Stimulated activated CD4-positive, alpha-beta T cell treated with anti-CD3 and anti-CD28 coated beads, Interleukin-12 subunit alpha, Interleukin-12 subunit beta, amount 100 ng/mL, for 4 hours (primary cell): Measurements from ENCODE around the gene SLC5A4.

ENCODE experiments used
- DNase-seq: peaks from one replicate; pipeline ENCODE4 v3.0.0-alpha.2; 2020

The SLC5A4 gene

DNA sequence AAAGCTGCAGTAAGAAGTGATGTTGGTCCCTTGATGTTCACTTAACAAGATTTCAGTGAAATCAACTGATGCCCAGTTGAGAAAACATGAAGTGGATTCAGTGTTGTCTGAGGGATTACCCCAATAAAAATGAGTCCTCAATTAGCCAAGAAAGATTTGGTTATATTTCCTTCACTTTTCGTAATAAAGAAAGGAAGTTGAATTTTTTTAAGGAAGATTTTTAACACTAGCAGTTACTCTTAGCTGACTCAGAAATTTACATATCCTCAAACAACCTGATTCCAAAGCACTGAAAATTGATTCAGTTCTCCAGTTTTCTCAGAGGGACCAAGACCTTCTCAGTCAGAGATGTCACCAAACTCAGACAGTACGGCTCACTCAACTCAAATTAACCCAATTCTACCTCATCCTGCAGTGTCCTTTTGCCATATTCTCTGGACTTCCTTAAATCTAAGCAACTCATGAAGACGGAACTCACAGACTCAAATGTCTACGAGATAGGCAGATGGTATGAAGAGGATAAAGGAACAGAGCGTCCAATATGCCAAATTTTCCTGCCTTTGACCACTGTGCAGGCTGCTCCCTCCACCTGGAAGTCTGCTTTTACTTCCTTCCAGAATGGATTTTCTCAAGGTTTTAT, 22.8 kb downstream of the SLC5A4 start:
- no peak for DNase-seq

DNA sequence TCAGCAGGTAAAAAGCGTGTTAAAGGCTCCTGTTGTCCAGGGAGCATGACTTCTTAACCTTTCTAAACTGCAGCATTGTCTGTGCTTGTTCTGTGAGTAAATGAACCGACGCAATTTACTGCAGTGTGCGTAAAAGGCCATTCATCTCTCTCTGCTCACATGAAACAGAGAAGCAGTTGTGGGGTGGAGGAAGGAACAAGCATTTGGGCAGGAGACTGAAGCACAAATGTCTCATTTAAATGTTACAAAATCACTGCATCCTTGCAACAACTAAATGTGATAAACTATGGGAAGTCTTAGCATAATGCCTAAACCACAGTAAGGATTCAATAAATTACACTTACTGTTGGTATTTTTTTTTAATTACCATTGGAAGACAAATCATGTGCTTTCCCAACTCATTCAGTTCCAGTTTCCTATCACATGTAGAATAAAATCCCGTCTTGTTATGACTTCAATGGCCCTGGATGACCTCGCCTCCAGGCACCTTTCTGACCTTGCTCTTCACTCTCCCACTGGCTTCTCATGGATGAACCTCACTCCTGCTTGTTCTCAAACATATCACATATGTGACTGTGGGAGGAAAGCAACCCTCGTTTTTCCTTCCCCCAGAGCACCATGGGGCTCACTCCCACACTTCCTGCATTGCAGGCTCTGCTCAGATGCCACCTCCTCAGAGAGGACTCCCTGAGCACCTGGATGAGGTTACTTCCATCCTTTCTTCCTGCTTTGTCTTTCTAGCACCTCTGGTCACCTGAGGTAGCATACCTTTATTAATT, 28.6 kb downstream of the SLC5A4 start:
- no peak for DNase-seq

DNA sequence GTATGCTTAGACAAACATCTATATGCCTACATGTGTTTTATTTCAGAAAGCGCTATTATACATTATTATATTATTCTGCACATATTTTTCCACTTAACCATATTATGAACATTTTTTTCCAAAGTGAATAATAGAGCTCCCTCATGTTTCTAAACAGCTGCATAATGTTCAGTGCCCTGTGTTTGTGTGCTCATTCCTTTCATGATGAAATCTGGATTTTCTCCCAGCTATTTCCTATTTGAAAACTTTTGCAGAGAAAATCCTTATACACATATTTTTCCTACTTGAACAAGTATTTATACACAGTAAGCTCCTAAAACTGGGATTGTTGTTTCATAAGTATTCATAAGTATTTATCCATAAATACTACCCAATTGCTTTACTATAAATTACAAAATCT, 32.2 kb downstream of the SLC5A4 start:
- DNase-seq: no peak

DNA sequence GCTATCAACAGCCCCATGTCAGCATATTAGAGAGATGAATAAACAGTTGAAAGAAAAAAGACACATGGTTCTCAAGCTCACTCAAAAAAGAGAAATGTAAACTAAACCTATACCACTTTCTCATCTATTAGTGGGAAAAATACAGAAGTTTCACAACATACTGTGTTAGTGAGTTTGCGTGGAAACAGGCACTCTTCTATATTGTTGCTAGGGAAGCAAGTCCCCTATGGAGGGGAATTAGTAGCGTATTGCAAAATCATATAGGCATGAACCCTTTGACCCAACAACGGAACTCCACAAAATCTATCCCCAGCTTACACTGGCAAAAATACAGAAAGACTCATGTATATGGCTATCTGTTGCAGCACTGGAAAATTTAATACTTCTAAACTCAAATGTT, 36.1 kb downstream of the SLC5A4 start:
- DNase-seq: no peak

DNA sequence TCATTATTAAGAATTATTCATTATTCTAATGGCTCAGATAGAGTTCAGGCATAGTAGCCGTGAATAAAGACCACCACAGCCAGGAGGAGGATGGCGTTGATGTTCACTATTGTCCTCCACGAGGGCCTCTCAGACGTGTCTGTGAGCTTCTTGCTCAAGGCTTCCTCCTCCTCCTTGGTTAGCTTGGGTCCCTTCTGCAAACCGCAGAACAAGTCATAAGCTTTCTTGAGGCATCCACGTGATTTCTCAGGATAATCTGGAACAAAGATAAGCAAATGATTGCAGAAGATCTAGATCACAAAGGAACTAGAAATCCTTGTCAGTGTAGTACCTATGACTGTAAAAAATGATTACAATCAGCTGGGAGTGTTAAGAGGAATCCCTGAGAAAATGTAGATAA, 36.7 kb downstream of the SLC5A4 start:
- DNase-seq: no peak

DNA sequence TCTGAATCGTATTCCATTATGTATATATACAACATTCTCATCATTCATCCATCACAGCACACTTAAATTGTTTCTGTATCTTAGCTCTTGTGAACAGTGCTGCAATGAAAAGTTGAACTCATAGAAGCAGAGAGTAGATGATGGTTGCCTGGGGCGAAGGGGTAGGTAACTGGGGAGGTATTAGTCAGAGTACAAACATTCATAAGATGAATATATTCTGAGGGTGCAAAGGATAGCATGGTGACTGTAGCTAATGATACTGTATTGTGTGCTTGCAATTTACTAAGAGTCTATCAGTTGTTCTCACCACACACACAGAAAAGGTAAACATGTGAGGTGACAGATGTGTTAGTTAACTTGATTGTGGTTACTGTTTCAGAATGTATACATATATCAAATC, 37.7 kb downstream of the SLC5A4 start:
- no peak for DNase-seq

DNA sequence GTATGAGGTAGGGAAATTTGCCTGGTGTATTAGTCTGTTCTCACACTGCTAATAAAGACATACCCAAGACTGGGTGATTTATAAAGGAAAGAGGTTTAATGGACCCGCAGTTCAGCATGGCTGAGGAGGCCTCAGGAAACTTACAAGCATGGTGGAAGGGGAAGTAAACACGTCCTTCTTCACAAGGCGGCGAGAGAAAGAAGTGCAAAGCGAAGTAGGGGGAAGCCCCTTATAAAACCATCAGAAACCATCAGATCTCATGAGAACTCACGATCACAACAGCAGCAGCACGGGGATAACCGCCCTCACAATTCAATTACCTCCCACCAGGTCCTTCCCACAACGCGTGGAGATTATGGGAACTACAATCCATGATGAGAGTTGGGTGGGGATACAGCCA, 38.2 kb downstream of the SLC5A4 start:
- no peak for DNase-seq

DNA sequence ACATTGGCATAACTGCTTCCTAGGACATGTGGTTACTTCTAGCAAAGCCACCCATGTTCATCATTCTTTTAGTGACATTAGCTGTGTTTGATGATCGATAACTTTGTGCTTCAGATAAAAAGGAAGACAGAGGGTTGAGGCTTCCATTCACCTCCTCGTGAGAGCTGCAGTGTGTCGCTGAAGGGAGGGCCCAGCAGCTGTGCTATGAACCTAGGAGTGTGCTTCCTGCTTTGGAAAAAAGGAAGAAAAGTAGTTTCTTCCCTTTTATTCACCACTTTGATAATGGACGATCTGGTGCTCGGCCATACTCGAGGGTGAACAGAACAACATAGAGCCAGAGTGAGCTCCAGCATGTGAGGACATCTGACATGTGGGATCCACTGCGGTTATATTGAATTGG, 44.1 kb downstream of the SLC5A4 start:
- no peak for DNase-seq

DNA sequence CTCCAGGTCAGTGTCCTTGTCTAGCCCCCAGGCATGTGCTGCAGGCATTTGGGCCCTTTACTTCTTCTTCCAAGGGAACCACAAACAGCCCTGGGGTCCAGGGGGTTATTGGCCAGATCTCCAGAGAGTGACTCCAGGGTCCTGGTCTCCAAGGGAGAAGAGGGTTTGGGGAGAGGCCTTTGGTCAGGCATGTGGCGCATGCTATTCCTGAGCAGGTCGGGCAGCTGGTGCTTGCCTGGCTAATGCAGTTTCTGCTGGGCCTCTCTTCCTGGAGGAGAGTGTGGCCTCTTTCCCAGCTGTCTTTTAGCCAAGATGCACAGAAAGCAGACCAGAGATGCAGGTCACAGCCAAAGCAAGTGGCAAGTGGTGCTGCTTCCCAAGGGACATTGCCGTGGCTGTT, 46.5 kb downstream of the SLC5A4 start:
- no peak for DNase-seq

DNA sequence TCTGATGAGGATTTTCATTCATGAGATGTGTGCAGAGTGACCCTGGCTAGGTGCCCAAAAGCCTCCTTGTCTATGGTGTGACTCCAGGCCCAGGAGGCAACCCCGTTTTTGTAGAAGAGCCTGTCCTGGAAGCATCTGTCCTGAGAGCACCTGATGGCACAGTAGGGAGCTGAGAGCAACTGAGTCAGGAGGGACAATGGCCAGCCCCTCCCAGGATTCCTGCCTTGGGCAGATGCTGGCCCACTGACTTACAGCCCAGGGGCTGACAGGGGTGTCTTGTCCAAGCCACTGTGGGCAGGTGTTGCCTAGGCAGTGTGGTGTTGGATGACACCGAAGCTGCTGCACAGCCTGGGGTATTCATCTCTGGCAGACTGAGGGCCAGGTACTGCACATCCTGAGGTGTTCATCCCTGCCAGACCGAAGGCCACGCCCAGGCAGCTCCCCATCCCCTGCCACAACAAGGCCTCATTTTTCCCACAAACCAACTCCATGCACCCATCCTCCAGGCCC, 47.1 kb downstream of the SLC5A4 start:
- no peak for DNase-seq

DNA sequence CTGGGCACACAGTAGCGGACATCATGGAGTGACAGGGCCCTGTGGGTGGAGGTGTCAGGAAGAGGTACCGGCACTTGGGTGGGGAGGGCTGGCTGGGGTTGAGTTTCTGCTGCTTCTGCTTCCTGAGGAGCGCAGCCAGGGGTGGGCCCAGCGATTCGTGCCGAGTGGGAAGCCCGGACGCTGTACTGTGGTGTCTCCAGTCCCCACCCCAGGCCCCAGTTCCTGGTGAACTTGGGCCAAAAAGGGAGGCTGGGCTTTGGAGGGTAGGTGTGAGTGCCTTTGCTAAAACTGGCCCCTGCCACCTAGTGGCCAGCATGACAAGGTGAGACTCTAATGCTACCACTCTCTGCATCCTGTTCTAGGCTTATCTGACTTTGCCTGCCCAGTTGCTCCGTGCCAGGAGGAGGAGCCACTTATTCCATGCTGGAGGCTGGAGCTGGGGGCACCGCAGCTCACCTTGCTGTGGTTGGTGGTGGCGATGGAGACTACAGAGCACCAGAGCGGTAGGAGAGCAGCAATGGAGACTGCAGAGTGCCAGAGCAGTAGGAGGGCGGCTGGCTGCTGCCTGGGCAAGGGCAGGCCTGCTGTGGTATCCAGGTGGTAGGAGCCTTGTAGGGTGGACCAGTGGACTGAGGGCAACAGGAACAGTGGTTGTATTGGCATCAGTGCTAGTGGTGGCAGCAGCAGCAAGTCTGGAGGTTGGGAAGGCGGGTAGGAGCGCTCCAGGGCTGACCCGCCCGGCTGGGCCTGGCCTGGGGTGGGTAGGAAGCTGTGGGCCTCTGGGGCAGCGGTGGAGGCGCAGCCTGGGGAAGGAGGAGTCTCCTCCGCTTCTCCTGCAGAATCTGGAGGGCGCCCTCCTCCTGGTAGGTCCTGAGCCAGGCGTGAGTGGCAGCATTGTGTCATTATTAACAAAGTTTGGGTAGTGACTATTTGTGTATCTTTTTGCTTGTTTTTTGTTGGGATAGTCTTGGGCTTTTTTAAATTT, 48.1 kb downstream of the SLC5A4 start:
- DNase-seq: no peak

DNA sequence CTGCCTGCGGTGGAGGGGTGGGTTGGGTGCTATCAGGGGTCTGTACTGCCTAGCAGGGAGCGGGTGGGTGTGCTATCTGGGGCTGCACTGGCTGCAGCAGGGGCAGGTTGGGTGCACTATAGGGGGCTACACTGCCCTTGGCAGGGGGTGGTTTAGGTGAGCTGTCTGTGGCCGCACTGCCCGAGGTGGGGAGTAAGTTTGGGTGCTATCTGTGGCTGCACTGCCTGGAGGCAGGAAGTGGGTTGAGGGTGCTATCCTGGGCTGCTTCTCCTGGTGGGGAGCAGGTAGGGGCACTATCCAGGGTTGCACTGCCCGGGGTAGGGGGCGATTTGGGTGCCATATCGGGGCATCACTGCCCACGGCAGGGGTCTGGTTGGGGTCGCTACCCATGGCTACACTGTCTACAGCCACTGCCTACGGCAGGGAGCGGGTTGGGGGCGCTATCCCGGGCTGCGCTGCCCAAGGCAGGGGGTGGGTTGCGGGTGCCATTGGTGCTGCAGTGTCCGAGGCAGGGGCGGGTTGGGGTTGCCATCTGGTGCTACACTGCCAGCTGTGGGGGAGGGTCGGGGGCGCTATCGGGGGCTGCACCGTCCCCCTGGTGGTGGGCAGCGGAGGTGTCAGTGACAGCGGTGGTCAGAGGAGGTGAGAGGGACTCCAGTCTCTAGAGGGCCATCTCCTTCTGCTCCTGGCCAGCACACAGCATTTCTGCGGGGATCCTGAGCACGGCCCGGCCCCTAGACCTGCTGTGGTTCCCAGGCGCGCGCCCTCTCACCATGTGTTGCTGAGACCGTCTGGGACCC, 49.0 kb downstream of the SLC5A4 start:
- DNase-seq: no peak

DNA sequence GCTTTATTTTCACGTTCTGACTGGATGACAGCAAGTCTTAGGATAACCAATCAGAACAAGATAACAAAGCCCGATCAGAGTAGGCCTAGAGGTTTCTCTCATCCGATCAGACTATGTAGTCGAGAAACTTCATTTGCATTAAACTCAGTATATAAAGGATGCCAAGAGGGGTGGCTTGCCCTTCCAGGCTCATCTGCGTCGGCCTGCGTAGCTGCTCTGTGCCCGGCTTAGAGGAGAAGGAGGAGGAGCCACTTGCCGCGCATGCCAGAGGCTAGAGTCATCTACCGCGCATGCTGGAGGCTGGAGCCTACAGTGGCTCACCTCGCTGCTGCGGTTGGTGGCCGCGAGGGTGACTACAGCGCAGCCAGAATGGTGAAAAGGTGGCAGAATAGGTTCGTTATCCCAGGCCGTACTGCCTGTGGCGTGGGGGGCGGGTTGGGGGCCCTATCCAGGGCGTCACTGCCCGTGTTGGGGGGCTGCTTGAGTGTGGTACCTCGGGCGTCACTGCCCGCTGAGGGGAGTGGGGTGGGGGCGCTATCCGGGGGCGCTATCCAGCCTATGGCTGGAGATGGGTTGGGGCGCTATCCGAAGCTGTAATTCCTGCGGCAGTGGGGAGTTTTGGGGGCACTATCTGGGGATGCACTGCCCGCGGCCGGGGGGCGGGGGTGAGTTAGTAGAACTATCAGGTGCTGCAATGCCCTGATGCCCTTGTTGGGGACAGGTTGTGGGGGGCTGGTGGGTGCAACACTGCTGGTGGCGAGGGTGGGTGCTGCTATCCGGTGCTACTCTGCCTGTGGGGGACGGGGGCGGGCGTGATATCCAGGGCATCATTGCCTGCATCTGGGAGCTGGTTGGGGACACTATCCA, 50.1 kb downstream of the SLC5A4 start, which contains the start of gene RFPL2:
Gene RFPL2, minus strand, starts transcription at position 218 of the 867 bp plus-strand sequence. CDS start 2,622 bp downstream, outside the sequence.
- no peak for DNase-seq

DNA sequence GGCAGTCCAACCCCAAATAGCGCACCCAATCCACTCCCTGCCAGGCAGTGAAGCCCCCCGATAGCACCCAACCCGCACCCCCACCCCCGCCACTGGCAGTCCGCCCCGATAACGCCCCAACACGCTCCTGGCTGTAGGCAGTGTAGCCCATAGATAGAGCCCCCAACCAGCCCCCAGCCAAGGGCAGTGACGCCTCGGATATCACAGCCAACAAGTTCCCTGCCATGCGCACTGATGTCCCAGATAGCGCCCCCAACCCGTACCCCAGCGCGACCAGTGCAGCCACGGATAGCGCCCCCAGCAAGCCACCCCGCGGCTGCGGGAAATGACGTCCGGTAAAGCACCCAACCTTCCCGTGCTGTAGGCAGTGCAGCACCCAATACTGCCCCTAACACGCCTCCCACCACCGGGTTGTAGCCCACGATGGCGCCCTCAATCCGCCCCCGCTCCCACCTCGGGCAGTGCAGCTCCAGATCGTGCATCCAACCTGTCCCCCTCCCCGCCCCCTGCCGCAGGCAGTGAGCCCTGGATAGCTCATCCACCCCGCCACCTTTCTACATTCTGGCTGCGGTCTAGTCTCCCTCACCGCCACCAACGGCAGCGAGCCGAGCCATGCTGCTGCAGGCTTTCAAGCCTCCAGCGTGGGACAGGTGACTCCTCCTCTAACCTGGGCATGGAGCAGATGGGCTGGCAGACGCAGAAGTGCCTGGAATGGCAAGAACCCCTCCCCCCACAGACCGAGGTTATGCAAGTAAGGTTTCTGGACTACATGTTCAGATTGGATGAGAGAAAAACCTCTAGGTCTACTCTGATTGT, 50.9 kb downstream of the SLC5A4 start:
- no peak for DNase-seq

DNA sequence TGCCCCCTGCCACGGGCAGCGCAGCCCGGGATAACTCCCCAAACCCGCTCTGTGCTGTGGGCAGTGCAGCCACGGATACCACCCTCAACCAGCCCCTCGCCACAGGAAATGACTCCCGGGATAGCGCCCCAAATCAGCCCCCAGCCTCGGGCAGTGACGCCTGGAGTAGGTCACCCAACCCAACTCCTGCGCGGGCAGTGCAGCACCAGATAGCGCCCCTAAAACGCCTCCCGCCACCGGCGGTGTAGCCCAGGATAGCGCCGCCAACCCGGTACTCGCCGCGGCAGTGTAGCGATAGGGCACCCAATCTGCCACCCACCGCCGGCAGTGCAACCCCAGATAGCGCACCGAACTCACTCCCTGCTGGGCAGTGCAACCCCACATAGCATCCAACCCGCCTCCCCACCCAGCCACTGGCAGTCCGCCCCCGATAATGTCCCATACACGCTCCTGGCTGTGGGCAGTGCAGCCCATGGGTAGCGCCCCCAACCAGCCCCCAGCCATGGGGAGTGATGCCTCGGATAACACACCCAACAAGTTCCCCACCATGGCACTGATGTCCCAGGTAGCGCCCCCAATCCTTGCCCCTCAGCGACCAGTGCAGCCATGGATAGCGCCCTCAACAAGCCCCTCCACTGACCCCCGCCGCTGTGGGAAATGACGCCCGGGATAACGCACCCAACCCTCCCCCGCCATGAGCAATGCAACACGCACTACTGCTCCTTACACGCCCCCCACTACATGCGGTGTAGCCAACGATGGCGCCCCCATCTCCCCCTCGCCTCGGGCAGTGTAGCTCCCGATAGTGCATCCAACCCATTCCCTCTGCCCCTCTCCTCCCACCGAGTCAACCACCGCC, 51.7 kb downstream of the SLC5A4 start:
- no peak for DNase-seq

DNA sequence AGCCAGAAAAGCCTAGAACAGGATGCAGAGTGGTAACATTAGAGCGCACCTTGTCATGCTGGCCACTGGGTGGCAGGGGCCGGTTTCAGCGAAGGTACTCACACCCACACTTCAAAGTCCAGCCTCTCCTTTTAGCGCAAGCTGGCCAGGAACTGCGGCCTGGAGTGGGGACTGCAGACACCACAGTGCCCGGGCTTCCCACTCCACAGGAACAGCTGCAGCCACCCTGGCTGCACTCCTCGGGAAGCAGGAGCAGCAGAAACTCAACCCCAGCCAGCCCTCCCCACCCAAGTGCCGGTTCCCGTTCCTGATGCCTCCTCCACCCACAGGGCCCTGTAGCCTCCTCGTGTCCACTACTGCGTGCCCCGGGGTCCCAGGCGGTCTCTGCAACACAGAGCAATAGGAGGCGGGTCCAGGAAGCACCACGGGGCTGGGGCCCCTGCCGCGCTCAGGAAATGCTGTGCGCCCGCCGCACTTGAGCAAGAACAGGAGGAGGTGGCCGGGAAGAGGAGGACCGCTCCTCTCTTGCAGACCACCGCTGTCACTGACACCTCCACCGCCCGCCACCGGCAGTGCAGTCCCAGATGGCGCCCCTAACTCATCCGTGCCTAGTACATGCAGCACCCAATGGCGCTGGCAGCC, 52.5 kb downstream of the SLC5A4 start:
- DNase-seq: no peak

DNA sequence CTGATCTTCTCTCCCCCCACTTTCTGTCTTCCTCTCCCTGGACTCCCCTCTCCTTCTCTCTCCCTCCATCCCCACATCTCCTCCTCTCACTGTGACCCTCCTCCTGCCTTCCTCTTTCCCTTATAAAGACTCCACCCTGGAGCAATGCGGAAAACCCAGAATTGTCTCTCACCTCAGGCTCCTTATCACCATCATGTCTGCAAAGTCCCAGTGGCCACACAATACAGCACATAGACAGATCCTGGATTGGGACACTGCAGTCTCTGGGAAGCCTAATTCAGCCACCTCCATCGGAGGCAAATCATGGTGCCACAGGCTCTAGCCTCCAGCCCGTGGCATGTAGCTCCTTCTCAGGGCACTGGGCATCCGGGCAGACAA, 53.0 kb downstream of the SLC5A4 start:
- no peak for DNase-seq

DNA sequence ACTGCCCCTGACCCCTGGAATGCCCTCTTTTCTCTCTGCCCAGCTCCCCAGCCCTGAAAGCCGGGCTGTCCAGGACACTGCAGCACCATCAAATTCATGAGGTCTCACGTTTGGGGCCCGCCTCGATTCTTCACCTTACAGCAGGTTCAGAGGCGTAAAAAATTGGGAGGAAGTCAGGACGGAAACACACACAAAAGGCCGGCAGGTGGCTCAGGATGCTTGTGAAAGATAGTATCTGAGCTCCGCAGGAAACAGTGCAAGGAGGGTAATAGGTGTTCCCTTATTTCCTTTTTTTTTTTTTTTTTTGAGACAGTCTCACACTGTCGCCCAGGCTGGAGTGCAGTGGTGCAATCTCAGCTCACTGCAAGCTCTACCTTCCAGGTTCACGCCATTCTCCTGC, 54.4 kb downstream of the SLC5A4 start:
- no peak for DNase-seq

DNA sequence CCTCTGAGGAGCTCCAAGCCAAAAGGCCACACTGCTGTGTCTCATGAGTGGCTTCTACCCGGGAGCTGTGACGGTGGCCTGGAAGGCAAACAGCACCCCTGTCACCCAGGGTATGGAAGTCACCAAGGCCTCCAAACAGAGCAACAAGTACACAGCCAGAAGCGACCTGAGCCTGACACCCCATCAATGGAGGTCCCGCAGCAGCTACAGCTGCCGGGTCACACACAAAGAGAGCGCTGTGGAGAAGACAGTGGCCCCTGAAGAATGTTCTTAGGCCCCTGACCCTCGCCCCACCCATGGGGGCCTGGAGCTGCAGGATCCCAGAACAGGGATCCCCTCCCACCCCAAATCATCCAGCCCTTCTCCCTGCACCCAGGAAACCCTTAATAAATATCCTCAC, 55.2 kb downstream of the SLC5A4 start:
- DNase-seq: no peak
